ENCODE results near the gene DPP8. TPM values are rescaled to one million over a fixed set of nuclear protein-coding genes. Genes with fewer than 3 reads are reported as not detected.

The DPP8 gene
- polyA plus RNA-seq, 1 of the 3 experiments (the other 2 are of a cell fraction) = 14.1 TPM

DNA sequence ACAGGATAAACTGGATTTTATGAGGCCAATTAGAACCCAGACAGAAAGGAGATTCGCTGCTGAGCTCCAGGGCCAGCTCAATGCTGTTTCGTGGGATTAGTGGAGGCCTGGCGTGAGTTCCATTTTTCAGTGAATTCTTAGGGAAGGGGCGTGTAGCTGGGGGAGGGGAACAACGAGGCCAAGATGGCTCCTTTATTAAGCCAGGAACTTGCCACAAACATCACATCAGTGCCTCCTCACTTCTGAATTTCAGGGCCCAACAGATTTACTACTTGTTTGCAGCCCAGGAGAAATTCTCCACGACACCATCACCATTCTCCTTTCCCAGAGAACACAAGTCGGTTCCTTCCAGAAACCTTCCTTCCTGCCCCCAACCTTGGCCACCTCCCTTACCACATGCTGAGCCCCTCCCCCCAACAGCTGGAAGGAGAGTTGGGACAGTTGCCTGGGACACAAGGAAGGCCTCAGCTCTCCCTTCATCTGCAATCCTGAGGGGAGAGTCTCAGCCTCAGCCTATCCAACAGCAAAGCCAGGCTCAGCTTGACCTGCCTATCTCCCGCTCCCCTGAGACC is 100.6 kb downstream of the DPP8 start:
- Histone ChIP-seq H3K9me3 (no peaks in the 10 kb centered on the region), H3K4me2 (no peak overlapping the region), H3K9ac (no peak overlapping the region), H3K36me3 (replicated peaks in 1 of 2; ENCODE audit: control insufficient read depth in 1 of 2, insufficient read depth in 2 of 2, low read length in 1 of 2) (no peaks in the 10 kb centered on the region), H3K9me2 (no peaks in the 10 kb centered on the region), H4K20me1 (ENCODE audit: insufficient read depth) (no peaks in the 10 kb centered on the region), H3K79me2 (ENCODE audit: insufficient read depth) (no peaks in the 10 kb centered on the region), H2AFZ (ENCODE audit: low read depth) (no peak overlapping the region), H3F3A (replicated peaks; ENCODE audit: insufficient read depth) (no peaks in the 10 kb centered on the region), H3K27ac (ENCODE audit: low read depth in 2 of 2, low read length in 1 of 2) (no peak overlapping the region), H3K27me3 (ENCODE audit: insufficient read depth) (no peaks in the 10 kb centered on the region), H3K4me3 (ENCODE audit: low read depth in 2 of 2, low read length in 1 of 2) (no peak overlapping the region), H3K4me1 (ENCODE audit: control insufficient read depth in 1 of 2, insufficient read depth in 2 of 2, low read depth in 1 of 2, low read length in 1 of 2) (peaks cover 6 to 8% of the 10 kb centered on the region in 2 experiments; a peak in 3 of 4 replicates)
- POLR2A ChIA-PET = no interaction called here
- no peak for DNase-seq
- WGBS (ENCODE audit: low lambda C conversion rate) = 73% methylated on average over 8 of the region's 8 CpGs
- CTCF ChIA-PET = interaction anchor here (2.8 to 7.4 kb wide), 3 partner anchors 16 to 32 kb away, joined by 8 to 71 read pairs (median 10); no protein-coding TSS in a partner anchor
- TF ChIP-seq FOXJ3 (CRISPR knock-in tag; IDR thresholded peaks at IDR 0.05) (no peak), POLR2AphosphoS5 (IDR thresholded peaks at IDR 0.05; ENCODE audit: low read depth, low read length) (no peak), EZH2phosphoT487 (IDR thresholded peaks at IDR 0.05; ENCODE audit: borderline replicate concordance, low read depth) (no peak), CHD2 (IDR thresholded peaks at IDR 0.05; ENCODE audit: low read length, partially characterized antibody) (no peak), SIN3A (IDR thresholded peaks at IDR 0.05; ENCODE audit: borderline replicate concordance, low read depth, low read length) (no peak), FOXM1 (IDR thresholded peaks at IDR 0.05; ENCODE audit: low read depth) (no peak), RAD21 (IDR thresholded peaks at IDR 0.05; ENCODE audit: low read length) (no peak), EP300 (IDR thresholded peaks at IDR 0.05; ENCODE audit: borderline replicate concordance in 1 of 2, low read depth in 1 of 2, low read length in 1 of 2) (no peak), GATA2 (CRISPR knock-in tag; IDR thresholded peaks at IDR 0.05) (no peak), NFIC (IDR thresholded peaks at IDR 0.05; ENCODE audit: borderline replicate concordance) (no peak), TCF12 (IDR thresholded peaks at IDR 0.05) (no peak)
- TF ChIP-seq, protein P1, sequence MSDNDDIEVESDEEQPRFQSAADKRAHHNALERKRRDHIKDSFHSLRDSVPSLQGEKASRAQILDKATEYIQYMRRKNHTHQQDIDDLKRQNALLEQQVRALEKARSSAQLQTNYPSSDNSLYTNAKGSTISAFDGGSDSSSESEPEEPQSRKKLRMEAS (IDR thresholded peaks at IDR 0.05; ENCODE audit: low read depth) = no peak
- TF ChIP-seq, protein P2, sequence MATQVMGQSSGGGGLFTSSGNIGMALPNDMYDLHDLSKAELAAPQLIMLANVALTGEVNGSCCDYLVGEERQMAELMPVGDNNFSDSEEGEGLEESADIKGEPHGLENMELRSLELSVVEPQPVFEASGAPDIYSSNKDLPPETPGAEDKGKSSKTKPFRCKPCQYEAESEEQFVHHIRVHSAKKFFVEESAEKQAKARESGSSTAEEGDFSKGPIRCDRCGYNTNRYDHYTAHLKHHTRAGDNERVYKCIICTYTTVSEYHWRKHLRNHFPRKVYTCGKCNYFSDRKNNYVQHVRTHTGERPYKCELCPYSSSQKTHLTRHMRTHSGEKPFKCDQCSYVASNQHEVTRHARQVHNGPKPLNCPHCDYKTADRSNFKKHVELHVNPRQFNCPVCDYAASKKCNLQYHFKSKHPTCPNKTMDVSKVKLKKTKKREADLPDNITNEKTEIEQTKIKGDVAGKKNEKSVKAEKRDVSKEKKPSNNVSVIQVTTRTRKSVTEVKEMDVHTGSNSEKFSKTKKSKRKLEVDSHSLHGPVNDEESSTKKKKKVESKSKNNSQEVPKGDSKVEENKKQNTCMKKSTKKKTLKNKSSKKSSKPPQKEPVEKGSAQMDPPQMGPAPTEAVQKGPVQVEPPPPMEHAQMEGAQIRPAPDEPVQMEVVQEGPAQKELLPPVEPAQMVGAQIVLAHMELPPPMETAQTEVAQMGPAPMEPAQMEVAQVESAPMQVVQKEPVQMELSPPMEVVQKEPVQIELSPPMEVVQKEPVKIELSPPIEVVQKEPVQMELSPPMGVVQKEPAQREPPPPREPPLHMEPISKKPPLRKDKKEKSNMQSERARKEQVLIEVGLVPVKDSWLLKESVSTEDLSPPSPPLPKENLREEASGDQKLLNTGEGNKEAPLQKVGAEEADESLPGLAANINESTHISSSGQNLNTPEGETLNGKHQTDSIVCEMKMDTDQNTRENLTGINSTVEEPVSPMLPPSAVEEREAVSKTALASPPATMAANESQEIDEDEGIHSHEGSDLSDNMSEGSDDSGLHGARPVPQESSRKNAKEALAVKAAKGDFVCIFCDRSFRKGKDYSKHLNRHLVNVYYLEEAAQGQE (IDR thresholded peaks at IDR 0.05; ENCODE audit: low read depth, low read length) = no peak
- TF ChIP-seq, protein P3, sequence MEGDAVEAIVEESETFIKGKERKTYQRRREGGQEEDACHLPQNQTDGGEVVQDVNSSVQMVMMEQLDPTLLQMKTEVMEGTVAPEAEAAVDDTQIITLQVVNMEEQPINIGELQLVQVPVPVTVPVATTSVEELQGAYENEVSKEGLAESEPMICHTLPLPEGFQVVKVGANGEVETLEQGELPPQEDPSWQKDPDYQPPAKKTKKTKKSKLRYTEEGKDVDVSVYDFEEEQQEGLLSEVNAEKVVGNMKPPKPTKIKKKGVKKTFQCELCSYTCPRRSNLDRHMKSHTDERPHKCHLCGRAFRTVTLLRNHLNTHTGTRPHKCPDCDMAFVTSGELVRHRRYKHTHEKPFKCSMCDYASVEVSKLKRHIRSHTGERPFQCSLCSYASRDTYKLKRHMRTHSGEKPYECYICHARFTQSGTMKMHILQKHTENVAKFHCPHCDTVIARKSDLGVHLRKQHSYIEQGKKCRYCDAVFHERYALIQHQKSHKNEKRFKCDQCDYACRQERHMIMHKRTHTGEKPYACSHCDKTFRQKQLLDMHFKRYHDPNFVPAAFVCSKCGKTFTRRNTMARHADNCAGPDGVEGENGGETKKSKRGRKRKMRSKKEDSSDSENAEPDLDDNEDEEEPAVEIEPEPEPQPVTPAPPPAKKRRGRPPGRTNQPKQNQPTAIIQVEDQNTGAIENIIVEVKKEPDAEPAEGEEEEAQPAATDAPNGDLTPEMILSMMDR (IDR thresholded peaks at IDR 0.05) = no peak
